Hematopoietic multipotent progenitor cell treated with erythropoietin and hydrocortisone succinate and interleukin-3 and kit ligand, for 4 days (in vitro differentiated cells): Measurements from ENCODE around the gene CSF3.
"Not testable (repeated sequence)": the region's sequence is repeated elsewhere in the genome, so short reads cannot be mapped to it uniquely, and the experiment has no call there.

Experiments used
- DNase-seq: peaks from one replicate; pipeline ENCODE4 v3.0.0-alpha.2; 2015

The CSF3 gene

DNA sequence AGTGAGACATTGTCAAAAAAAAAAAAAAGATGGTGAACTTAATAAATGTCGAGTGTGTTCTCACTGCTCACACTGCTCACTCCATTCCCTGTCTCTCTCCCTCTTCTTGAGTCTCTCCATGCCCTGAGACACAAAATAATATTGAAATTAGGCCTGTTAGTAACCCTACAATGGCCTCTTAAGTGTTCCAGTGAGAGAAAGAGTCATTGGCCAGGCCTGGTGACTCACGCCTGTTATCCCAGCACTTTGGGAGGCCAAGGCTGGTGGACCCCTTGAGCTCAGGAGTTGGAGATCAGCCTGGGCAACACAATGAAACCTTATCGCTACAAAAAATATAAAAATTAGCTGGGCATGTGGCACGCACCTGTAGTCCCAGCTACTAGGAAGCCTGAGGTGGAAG lies 16.2 kb upstream of the CSF3 start:
- DNase-seq = no peak

DNA sequence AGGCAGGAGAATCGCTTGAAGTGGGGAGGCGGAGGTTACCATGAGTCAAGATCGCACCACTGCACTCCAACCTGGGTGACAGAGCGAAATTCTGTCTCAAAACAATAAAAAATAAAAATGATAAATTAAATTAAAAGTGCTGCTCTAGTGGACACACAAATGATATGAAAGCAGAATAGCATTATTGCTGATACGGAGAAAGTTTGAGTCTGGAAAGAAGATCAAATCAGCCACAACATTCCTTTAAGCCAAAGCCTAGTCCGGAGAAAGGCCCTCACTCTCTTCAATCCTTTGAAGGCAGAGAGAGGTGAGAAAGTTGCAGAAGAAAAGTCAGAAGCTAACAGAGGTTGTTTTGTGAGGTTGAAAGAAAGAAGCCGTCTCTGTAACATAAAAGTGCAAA lies 15.1 kb upstream of the CSF3 start:
- no peak for DNase-seq

DNA sequence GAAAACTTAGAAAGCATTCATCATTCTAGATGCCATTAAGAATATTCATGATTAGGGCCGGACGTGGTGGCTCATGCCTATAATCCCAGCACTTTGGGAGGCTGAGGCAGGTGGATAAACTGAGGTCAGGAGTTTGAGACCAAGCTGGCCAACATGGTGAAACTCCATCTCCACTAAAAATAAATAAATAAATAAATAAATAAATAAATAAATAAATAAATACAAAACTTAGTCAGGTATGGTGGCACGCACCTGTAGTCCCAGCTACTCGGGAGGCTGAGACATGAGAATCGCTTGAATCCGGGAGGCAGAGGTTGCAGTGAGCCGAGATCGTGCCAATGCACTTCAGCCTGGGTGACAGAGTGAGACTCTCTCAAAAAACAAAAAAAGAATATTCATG lies 13.9 kb upstream of the CSF3 start:
- DNase-seq = not testable (repeated sequence)

DNA sequence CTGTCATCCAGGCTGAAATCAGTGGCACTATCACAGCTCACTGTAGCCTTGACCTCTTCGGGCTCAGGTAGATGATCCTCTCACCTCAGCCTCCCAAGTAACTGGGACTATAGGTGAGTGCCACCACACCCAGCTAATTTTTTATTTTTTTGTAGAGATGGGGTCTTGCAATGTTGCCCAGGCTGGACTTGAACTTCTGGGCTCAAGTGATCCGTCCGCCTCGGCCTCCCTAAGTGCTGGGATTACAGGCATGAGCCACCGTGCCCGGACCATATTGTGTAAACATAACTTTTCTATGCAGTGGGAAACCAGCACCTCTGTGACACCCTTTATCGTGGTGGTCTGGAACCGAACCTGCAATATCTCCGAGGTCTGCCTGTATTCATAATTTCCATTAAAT lies 11.2 kb upstream of the CSF3 start:
- no peak for DNase-seq

DNA sequence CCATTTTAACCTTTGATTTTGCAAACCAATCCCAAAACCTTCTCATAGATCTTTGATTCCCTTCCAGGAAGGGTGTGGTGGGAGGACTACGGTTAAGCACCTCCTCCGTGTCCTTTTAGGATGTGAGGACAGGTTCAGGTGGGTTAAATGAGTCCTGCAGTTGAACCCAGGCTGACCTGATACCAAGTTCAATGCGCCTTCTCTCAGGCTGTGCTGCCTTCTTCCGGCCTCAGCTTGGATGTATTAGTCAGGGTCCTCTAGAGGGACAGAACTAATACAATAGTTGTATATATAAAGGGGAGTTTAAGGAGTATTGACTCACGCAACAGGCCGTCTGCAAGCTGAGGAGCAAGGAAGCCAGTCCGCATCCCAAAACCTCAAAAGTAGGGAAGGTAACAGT lies 10.5 kb upstream of the CSF3 start:
- DNase-seq = no peak

DNA sequence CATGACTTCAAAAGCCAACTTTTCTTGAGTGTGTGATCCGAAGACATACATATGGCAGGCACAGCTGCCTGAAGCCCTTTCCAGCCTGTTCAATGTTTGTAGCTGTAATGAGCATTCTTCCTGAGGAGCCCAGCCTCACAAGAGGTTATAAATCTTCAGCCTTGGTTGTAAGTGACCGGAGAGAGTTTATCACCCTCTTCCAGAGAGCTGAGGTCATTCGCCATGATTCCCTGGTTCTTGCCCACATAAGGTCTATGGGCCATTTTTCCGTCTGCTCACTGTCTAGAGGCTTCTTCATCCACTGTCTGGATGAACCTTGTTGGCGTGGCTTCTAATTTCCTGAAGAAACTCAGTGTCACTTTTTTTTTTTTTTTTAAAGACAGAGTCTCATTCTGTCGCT lies 9.7 kb upstream of the CSF3 start:
- no peak for DNase-seq

DNA sequence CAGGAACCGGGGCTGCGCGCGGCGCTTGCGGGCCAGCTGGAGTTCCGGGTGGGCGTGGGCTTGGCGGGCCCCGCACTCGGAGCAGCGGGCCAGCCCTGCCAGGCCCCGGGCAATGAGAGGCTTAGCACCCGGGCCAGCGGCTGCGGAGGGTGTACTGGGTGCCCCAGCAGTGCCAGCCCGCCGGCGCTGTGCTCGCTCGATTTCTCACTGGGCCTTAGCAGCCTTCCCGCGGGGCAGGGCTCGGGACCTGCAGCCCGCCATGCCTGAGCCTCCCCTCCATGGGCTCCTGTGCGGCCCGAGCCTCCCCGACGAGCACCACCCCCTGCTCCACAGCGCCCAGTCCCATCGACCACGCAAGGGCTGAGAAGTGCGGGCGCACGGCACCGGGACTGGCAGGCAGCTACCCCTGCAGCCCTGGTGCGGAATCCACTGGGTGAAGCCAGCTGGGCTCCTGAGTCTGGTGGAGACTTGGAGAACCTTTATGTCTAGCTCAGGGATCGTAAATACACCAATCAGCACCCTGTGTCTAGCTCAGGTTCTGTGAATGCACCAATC lies 4.2 kb upstream of the CSF3 start:
- not testable (repeated sequence) for DNase-seq

DNA sequence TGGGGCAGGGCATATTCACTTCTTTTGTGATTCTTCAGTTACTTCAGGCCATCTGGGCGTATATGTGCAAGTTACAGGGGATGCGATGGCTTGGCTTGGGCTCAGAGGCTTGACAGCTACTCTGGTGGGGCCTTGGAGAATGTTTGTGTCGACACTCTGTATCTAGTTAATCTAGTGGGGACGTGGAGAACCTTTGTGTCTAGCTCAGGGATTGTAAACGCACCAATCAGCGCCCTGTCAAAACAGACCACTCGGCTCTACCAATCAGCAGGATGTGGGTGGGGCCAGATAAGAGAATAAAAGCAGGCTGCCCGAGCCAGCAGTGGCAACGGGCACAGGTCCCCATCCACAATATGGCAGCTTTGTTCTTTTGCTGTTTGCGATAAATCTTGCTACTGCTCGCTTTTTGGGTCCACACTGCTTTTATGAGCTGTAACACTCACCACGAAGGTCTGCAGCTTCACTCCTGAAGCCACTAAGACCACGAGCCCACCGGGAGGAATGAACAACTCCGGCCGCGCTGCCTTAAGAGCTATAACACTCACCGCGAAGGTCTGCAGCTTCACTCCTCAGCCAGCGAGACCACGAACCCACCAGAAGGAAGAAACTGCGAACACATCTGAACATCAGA lies 3.1 kb upstream of the CSF3 start:
- not testable (repeated sequence) for DNase-seq

DNA sequence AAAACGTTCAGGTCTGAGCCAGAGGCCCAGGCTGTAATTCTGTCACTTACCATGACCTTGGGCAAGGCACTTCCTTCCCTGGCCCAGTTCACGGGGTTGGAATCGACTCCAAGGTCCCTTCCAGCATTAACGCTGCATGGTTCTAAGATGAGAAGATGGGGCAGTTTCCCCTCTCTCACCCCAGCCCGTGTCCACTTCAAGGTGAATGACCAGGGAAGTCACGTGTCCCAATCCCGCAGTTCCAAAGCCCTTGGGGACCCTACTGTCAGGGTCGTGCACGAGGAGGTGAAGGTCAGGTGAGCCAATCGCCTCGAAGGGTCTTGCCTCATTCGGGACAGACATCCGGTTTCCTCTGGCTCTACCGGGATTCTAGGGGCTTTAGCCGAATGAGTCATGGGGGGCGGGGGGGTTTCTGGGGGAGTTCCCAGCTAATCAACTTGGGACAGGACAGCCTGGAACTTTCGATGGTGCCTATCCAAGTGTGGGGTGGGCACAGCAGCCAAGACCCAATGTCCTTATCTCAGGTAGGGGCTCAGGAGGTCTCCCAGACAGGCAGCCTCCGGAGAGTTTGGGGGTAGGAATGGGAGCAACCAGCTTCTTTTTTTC lies 762 bp upstream of the CSF3 start:
- no peak for DNase-seq

DNA sequence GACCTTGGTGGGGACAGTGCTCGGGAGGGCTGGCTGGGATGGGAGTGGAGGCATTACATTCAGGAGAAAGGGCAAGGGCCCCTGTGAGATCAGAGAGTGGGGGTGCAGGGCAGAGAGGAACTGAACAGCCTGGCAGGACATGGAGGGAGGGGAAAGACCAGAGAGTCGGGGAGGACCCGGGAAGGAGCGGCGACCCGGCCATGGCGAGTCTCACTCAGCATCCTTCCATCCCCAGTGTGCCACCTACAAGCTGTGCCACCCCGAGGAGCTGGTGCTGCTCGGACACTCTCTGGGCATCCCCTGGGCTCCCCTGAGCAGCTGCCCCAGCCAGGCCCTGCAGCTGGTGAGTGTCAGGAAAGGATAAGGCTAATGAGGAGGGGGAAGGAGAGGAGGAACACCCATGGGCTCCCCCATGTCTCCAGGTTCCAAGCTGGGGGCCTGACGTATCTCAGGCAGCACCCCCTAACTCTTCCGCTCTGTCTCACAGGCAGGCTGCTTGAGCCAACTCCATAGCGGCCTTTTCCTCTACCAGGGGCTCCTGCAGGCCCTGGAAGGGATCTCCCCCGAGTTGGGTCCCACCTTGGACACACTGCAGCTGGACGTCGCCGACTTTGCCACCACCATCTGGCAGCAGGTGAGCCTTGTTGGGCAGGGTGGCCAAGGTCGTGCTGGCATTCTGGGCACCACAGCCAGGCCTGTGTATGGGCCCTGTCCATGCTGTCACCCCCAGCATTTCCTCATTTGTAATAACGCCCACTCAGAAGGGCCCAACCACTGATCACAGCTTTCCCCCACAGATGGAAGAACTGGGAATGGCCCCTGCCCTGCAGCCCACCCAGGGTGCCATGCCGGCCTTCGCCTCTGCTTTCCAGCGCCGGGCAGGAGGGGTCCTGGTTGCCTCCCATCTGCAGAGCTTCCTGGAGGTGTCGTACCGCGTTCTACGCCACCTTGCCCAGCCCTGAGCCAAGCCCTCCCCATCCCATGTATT lies 1.1 kb downstream of the CSF3 start:
- no peak for DNase-seq

DNA sequence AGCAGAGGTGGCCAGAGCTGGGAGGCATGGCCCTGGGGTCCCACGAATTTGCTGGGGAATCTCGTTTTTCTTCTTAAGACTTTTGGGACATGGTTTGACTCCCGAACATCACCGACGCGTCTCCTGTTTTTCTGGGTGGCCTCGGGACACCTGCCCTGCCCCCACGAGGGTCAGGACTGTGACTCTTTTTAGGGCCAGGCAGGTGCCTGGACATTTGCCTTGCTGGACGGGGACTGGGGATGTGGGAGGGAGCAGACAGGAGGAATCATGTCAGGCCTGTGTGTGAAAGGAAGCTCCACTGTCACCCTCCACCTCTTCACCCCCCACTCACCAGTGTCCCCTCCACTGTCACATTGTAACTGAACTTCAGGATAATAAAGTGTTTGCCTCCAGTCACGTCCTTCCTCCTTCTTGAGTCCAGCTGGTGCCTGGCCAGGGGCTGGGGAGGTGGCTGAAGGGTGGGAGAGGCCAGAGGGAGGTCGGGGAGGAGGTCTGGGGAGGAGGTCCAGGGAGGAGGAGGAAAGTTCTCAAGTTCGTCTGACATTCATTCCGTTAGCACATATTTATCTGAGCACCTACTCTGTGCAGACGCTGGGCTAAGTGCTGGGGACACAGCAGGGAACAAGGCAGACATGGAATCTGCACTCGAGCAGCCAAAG lies 2.3 kb downstream of the CSF3 start:
- DNase-seq = no peak

DNA sequence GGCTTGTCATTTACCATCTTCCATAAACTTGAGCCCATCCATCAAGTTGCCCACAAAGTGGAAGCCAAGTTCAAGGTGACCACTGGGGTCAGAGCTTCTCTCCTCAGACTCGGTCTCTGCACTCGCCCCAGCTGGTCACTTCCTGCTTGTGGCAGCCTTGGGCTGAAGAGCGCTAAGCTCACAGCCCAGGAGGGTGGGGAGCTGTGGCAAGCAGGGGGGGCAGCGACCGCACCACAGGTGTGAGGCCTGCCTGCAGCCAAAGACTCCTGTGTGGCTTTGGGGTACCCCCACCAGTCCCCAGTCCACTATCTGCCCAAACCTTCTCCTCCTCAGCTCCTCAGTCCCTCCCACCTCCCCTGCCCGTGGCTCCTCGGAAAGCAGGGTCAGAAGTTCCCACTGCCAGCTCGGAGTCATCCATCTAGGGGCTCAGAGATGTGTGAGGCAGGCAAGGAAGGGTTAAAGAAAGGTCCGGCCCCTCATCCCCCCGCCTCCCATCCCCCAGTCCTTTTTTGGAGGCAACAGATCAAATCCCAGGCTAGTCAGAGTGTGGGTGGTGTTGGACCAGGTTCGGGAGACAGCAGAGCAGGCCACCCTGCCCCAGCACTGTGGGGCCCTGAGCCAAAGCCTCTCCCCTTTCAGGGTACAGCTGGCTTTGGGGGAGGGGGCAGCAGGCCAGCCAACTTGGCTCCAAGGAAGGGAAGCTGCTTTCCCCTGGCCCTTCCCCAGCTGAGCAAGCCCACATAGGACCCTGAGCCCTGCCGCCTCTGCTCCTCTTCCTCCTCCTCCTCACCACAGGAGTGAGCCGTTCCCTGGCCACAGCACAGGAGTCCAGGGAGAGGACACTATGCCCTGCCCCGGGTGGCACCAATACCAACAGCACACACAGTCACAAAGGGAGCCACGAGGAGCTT lies 3.2 kb downstream of the CSF3 start:
- DNase-seq = no peak

DNA sequence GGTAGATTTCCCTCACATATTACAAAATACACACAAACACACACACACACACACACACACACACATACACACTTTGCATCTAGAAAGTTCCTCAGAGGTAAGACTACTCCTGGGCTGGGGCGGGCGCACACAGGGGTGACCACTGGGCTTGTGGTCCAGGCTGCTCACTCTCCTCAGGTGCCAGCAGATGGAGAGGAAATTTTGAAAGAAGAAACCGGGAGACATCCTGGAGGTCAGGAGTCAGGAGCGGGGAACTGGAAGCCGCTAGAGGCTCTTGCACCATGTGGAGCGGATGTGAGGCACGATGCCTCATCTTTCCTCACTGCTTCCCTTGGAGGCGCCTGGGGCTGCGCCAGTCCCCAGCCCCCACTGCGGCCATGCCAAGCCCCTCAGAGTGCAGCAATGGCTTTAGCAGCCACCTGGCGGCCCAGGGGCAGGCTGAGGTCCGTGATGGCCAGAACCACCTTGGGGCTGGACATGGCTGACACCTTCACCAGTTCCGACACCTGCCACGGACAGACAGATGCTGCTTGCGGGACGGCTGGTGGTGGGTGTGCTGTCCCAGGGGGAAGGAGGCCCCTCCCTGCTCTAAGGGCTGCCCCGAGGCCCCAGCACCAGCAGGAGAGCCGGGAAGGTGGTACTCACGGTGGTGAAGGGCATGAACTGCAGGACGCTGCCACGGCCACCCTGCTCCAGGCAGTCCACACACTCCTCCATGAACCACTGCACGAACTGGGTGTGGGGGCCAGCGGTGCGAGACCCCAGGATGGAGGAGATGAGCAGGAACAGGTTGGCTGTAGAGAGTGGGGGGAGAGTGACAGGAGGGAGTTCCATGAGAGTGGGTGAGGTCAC lies 4.1 kb downstream of the CSF3 start:
- DNase-seq = no peak

DNA sequence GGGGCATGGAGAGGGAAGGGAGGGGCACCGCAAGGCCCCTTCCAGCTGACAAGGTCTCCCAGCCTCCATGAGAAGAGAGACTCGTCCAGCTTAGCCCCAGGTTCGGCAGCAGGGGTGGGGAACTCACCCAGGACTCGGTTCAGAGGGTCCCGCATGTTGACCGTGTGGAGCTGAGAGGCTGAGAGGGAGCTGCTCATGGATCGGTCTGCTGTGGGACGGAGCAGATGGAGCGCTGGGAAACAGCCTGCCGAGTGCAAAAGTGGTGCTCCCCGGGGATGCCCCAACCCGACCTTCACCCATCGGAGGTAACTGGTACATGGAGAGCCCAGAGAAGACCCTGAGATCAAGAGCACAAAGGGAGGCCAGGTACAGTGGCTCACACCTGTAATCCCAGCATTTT lies 4.9 kb downstream of the CSF3 start:
- no peak for DNase-seq

DNA sequence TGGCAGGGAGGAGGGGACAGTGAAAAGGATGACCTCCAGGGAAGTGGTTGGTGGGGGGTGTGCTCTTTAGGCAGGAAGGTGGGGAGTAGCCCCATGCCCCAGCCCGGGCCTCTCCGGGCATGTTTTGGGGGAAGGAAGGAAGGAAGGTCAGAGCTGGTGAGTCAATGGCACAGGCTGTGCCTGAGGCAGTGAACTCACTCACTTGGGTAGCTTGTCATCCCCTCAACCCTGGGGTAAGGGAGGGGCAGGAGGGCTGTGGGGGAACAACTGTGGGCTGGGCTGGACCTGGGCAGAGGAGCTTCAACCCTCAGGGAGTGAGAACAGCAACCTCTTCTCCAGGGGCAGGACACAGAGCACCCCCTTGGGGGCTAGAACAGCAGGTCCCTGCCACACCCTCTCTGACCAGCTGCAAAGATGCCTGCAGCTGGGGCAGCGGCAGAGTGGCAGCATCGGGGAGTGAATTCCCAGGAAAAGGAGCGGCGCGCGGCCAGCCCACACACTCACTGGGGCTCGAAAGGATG lies 6.3 kb downstream of the CSF3 start:
- no peak for DNase-seq

DNA sequence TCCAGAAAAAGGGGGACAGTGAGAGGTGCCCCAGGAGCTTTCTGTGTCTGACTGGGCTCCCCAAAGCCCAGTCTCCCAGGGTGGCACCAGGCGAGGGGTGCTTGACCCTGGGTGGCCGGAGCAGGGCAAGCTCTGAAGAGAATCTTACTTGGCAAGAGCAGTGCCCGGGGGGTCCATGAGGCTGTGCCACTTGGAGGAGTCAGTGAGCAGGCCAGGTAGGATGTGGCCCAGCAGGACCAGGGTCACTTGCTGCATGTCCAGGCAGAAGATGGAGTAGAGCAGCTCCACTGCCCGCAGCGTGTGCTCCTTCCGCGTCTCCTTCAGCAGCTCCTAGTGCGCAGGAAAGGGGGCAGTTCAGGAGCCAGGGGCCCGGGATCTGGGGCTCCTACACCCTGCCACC lies 7.3 kb downstream of the CSF3 start:
- DNase-seq = no peak

DNA sequence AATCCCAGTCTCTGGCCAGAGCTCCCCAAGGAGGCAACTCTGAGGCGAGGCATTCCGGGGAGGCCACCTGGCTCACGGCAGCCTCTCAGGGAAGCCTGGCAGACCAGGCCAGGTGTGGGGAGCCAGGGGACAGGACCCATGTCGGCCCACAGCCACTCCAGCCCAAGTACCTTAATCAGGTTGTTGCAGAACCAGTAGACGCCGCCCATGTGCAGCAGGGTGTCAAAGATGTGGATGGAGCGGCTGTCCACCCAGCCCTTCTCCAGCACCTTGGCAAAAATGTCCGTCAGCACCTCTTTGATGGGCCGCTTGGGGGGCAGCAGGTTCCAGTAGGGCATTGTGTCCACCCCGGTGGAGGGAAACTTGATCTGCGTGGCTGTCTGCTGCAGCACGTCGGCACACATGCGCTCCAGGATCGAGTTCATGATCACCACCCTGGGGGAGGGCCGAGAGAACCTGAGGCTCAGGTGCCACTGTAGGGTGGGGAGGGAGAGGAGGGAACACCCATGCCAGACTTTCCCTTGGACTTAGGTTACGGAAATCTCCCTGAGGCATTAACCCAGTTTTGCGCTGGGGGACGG lies 7.8 kb downstream of the CSF3 start:
- DNase-seq = no peak

DNA sequence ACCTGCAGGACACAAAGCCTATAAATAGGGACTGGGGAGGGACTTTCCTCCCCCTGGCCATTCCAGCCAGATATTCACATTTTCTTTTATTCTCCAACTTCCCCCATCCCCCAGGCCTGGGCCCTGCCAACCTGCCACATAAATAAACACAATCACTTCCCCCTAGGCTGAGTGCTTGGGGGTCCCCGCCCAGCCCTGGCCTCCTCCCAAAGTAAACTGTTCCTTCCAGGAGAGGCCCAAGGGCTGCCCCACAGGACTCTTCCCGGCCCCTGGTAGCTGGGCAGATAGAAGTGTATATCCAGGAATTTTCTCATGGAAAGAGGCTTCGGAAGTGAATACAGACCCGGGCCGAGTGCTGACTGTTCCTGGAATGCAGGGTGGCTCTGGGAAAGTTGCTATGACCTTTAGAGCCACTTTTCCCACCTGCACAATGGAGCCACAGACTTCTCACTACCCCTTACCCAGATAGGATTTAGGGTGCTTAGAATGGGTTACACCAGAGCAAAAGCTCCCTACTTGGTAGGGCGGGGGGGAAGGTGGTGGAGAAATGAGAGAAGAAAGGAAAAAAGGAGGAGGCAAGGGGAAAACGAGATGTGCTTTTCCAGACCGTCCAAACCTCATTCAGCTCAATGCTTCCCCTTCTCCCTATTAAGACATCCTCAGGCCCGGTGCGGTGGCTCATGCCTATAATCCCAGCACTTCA lies 8.5 kb downstream of the CSF3 start:
- no peak for DNase-seq

DNA sequence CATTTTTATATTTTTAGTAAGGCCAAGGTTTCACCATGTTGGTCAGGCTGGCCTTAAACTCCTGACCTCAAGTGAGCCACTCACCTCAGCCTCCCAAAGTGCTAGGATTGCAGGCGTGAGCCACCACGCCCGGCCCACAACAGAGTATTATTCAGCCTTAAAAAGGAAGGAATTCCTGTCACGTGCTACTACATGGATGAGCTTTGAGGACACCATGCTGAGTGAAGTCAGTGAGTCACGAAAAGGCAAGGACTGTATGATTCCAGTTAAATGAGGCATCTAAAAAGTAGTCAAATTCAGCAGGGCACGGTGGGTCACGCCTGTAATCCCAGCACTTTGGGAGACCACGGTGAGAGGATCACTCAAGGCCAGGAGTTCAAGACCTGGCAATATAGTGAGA lies 9.7 kb downstream of the CSF3 start:
- no peak for DNase-seq

DNA sequence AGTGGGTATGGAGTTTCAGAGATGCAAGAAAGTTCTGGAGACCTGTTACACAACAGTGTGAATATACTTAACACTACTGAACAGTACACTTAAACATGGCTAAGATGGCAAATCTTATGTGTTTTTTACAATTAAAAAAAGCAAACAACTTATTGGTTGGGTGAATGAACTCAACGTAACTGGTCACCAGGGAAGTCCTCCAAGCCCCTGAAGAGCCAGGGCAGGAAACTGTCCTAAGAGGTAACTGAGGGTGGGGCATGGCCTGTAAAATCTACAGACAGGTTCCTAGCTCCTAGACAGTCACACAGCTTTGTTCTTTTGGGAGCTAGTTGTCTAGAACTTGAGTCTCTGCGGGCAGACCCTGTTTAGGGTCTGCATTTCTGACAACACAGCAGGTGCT lies 10.3 kb downstream of the CSF3 start:
- DNase-seq = no peak
